HG02840 (cell line): ENCODE data around the gene TSPEAR.
"Not testable (repeated sequence)": the region's sequence is repeated elsewhere in the genome, so short reads cannot be mapped to it uniquely, and the experiment has no call there.

Experiments used
- ATAC-seq: cut with Tn5 transposase; IDR thresholded peaks from one replicate; pipeline ENCODE4 v1.9.1; 2021; ENCODE audit warnings: mild to moderate bottlenecking, moderate library complexity, moderate number of reproducible peaks; ENCODE audit not compliant: unreplicated experiment, low FRiP score

The TSPEAR gene

DNA sequence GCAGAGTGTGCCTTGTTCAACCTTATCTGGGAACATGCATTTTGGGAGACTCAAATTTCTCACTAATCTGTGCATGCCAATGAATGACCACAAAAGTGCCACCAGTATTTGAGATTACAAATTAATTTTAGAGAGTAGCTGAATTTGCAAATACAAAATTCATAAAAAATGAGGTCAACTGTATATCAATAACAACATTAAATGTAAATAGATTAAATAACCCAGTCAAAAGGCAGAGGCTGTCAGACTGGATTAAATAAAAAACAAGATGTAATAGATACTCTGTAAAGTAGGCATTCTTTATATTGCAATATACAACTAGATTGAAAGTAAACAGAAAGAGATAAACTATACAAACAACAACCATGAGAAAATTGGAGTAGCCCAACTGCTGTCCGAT, 147.3 kb downstream of the TSPEAR start:
- ATAC-seq, result no peak

DNA sequence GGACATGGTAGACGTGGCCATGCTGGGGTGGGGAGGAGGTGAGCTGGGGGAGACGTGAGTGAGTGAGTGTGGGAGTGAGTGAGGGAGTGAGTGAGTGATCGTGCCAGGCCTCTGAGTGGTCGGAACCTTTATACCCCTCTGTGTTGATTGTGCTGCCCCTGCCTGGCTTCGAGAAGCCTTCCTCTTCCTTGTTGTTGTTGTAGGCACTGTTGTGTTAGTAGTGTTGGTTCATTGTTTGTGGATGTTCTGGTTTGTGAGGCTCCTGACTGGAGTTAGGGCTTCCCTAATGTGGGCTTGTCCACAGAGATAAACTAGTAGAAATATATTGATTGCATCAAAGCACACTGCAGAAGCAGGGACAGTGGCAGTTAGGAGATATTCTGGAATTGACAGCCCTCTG, 152.7 kb downstream of the TSPEAR start, which contains the start of gene KRTAP10-3:
TSS of gene KRTAP10-3 (minus strand) at position 101 of the 400 bp plus-strand sequence. CDS start at position 21, 80 bp downstream.
- no peak for ATAC-seq

DNA sequence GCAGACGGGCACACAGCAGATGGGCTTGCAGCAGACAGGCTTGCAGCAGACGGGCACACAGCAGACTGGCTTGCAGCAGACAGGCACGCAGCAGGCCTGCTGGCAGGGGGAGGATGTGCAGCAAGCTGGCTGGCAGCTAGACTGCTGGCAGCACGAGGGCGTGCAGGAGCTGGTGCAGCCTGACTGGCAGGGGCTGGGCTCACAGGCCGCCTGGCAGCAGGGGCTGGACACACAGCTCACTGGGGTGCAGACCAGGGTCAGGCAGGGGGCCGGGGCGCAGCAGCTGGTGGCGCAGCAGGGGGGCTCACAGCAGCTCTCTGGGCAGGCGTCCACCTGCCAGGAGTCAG, 153.1 kb downstream of the TSPEAR start:
- not testable (repeated sequence) for ATAC-seq

DNA sequence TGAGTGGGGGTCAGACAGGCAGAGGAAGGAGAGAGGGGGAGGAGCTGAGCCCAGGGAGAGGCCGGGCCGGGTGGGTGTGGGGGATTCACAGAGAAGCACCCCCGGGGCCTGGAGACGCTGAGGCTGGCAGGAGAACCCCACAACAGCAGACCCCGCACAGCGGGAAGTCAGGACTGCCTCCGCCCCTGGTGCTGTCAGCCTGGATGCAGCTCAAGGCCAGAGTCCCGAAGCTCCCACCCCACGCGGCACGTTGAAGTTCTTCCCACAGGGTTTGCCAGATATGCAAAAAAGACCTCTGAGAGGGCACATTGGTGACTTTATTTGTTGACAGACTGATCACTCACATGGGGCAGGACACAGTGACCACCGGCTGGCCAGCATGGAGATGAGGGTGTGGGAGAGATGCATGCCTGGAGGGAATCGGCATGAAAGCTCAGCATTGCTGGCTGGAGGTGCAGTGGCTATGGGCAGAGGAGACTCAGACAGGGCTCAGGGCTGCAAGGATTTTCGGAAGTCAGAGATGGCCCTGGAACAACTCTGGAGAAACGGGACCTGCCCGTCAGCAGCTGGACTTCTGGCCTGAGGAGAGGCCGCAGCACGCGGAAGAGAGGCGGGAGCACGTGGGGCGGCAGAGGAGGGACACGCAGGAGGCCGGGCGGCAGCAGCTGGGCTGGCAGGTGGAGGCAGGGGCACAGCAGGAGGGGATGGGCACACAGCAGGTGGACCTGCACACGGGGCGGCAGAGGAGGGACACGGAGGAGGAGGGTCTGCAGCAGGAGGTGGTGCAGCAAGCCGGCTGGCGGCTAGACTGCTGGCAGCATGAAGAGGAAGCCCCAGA, 153.7 kb downstream of the TSPEAR start:
- ATAC-seq, result no peak

DNA sequence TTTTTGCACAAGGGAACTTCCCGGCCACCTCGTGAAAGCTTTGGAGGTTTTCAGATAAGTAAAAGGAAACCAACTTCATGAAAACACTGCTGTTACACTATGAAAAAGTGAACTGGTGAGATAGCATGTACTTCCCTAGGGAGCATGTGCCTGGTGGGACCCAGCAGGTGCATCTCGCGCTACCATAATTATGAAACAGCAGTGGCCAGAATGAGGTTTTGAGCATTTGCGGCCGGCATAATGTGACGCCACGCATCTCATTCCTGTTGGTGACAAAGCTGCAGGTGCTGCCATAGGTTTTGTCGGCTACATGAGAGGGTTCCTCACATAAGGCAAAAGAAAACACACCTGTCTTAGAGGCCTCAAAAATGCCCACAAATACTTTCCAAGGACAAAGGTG, 154.5 kb downstream of the TSPEAR start:
- no peak for ATAC-seq

DNA sequence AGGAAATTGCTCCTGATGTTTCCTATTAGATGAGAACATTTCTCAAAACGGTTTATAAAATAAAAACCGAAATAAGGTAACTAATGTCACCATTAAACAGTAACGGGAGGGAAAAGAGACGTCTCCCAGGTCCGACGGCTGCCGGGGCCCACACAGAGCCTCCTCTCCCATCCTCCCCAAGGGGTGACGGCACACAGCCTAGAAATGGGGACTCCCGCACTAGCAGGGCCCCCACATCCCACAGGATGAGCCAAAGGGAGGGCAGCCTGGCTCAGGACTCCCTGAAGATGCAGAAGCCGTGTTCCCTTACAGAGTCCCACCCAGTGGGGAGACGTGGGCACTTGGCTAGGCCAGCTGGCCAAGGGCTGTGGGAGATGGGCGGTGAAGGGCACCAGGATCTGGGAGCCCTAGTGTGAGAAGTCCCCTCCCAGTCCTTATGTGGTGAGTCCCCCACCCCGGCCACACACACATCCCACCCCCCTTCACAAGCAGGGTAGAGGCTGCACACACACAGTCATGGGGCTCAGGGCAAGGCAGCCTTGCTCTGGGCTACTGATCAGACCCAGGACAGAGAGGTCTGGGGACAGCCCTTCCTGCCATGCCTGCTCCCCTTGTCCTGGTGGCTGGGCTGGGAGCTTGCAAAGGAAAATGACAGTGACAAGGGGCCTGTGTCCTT, 156.0 kb downstream of the TSPEAR start:
- ATAC-seq, result no peak

DNA sequence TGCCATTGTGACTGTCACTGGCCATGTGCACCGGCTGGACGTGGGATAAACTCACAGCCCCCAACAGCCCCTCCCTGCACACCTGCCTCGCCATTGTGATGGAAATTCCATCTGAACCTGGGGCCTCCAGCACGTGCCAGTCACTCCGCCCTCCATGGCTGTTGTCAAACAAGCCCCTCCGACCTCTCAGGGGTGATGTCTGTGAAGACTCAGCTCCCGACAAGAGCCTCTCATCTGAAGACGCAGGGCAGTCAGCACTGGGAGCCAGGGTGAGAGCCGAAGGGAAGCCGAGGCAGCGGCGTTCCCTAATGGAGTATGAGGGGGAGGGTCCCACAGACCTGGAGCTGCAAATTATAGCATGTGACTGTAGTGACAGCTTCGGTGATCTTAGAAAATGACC, 158.7 kb downstream of the TSPEAR start:
- ATAC-seq, result no peak

DNA sequence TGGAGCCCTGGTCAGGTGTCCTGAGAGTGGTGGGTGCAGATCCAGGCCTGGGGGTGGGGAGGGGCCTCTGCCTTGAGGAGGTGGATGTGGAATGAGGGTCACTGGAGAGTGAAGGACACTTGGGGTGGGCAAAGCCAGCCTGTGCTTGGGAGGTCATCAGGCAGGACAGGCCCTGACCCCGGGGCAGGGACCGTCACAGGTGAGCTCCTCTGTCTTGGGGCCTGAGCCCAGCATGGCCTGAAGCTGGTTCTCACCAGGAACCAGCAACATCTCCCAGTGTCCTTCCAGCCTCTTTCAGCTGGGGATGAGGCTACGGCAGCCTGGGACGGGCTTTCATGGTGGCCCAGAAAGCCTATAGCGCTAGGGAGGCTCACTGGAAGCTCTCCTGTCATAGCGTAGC, 159.2 kb downstream of the TSPEAR start:
- no peak for ATAC-seq

DNA sequence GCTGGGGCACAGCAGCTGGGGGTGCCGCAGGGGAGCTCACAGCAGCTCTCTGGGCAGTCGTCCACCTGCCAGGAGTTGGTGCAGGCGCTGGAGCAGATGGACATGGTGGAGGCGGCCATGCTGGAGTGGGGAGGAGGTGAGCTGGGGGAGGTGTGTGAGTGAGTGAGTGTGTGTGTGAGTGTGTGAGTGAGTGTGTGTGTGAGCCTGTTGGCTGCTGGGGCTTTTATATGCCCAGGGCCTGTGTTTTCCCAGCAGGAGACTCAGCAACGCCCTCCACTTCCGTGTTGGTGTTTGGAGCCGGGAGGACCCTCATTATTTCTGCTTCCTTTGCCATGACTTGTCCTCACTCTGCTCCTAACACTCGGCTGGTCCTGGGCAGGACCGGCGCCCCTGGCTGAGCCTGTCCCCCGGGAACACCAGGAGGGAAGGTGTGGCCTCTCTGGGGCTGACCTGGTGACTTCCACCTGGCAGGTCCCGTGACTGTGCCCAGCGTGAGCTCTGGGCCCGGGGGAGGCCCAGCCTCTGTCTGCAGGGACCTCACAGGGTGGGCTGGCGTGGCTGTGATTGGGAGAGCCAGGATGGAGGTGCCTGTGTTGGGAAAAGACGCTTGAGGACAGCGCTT, 159.9 kb downstream of the TSPEAR start, which contains the start of gene KRTAP10-2:
TSS of gene KRTAP10-2 (minus strand) at position 166 of the 622 bp plus-strand sequence. CDS start at position 119, 47 bp downstream.
- ATAC-seq, result no peak

DNA sequence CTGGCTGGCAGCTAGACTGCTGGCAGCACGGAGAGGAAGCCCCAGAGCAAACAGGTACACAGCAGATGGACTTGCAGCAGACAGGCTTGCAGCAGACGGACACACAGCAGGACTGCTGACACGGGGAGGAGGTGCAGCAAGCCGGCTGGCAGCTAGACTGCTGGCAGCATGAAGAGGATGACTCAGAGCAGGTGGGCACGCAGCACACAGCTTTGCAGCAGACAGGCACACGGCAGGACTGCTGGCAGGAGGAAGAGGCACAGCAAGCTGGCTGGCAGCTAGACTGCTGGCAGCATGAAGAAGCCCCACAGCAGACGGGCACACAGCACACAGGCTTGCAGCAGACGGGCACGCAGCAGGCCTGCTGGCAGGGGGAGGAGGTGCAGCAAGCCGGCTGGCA, 160.6 kb downstream of the TSPEAR start:
- ATAC-seq, result no peak

DNA sequence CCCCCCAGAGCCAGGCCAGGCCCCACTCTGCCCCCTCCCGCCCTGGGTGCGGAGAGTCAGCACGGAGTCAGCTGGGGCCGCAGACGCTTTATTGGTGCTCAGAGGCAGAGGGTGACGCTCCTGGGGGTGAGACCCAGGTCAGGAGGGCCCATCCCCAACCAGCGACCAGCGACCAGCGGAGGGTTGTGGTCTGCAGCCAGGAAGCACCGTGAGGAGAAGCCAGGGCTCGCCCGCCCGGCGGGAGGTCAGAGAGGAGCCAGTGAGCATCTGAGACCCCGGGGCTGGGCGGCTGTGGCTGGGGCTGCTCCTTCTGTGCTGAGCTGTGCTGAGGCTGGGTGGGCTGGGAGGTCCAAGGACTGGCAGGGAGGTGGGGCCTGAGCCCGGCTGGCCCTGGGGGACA, 161.1 kb downstream of the TSPEAR start:
- ATAC-seq, result not testable (repeated sequence)

DNA sequence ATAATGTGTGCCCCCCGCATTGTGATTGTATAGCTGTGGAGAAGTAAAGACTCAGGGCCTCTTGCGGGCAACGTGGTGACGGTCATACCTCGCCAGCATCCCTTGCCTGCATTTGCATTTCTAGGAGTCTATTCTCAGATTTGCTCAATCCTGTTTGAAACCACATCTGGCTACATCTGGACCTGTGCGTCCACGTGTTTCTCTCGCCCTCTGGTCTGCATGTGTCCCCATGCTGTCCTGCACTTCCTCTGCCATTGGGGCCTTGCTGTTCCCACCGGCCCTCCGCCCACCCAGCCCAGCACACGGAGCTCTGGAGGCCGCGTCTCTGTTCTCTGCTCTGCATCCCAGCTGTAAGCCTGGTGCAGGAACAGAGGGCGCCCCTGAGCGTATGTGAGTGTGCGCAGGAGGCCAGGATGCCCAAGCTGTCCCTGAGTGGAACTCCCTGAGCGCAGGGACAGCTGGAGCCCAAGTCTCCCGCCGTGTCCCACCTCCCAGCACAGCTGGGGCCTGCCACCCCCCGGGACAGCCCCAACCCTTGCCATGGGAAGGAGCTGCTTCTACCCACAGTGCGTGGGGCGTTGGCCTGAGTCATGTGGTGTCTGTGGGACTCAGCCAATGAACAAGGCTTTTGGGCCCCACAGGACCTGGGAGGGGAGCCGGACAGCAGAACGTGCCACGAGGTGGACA, 161.7 kb downstream of the TSPEAR start:
- no peak for ATAC-seq

DNA sequence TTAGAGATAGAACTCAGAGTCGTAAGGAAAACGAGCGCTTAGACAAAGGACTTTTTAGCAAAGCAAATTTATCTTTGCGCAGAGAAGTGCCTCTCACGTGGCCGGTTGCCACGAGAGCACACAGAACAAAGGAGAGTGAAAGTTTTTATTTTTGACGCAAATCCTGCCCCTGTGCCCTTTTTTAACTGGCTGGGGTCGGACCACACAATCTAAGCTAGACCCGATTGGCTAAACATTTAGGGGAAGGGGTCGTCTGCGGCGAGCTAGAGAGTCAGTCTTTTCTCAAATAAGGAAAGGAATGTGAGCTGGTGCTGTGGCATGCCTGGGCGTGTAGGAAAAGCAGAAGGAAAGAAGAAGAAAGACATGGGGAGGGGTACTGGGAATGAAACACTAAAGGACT, 162.4 kb downstream of the TSPEAR start:
- ATAC-seq, result no peak

DNA sequence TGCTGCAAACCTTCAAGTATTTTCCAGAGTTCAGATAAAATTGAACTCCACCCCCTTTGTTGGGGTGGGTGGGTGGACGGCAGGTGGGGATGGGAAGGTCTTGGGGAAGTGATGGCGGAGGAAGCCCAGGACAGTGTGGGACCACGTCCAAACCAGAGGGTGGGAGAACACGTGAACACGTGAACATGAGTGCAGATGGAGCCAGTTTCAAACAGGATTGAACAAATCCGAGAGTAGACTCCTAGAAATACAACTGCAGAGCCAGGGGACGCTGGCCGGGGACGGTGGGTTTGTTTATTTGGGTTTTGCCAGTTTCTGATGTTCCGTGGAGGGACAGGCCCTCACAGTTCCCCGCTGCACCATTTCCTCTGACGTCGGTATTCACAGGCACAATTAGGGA, 163.0 kb downstream of the TSPEAR start:
- ATAC-seq, result no peak

DNA sequence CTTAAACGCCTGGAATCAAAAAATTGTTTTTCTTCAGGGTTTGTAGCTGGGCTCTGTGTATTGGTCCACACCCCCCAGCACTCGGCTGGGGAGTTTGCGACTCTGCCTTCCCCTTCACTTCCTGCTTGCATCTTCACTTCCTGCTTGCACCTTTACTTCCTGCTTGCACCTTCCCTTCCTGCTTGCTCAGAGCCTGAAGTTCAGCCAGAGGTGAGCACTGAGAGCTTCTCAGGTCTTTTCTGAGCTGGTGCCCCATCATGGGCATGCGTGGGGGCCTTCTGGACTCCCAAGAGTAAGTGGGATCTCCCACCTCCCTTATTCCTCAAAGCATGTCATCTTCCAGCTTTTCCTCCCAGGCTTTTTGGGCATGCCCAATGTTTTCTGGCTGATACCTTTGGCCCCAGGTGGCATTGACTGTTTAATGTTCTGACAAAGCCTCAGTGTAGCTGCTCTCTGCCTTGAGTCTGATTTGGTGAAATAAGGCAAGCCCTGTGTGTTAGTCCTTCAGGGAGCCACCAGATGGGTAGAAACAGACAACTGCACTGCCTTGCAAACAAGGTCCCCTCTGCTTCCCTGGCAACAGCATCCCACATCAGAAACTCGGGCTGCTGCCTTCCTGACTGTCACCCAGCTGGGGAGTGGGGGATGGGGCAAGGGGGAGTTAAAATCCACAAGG, 163.6 kb downstream of the TSPEAR start:
- ATAC-seq, result no peak

DNA sequence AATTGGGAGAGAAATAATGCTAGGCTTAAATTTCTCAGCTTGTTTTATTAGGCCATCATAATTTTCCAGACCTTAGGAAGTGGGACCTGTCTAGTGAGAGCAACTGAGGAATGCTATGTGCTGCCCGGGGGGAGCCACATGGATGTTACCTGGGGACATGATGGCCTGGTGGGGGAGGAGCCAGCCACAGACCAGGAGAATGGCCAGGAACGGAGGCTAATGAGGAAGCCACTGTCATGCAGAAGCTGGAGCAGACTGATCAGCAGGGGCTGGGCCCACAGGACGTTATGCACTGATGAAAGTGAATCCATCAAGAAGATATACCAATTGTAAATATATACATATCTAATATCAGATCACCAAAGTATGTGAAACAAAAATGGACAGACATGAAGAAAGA, 166.8 kb downstream of the TSPEAR start:
- no peak for ATAC-seq

DNA sequence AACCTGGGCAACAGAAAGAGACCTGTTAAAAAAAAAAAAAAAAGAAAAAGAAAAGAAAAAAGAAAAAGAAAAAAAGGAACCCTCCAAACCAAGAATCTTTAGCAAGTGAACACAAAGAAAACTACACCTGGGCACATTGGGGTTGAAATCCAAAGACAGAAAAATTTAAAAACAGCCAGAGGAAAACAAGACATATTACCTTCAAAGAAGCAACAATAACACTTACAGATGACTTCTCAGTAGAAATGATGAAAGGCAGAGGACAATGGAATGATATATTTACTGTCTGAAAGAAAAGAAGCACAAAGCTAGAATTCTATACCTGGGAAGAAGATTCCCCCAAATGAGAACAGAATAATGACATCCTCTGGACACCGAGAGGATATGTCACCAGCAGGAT, 168.7 kb downstream of the TSPEAR start:
- no peak for ATAC-seq

DNA sequence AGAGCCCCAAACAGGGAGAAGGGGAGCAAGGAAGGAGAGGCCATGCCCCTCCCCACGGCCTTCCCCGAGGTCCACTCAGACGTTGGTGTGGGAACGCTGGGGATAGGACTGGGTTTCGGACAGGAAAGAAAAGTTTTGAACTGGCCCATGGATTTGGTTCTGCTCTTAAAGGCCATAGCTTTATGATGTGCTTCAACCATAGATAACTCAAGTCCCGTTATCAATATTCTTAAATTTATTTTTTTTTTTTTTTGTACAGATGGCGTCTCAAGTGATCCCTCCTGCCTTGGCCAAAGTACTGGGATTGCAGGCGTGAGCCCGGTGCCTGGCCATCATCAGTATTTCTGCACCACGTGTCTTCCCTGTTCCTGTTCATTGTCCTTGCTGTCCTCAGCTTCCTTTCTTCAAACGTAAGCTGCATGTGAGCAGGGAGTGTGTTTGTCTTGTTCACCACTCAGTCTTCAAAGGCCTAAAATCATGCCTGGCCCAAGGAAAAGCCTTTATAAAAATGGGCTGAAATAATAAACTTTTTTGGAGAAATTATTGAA, 170.6 kb downstream of the TSPEAR start:
- ATAC-seq, result no peak

DNA sequence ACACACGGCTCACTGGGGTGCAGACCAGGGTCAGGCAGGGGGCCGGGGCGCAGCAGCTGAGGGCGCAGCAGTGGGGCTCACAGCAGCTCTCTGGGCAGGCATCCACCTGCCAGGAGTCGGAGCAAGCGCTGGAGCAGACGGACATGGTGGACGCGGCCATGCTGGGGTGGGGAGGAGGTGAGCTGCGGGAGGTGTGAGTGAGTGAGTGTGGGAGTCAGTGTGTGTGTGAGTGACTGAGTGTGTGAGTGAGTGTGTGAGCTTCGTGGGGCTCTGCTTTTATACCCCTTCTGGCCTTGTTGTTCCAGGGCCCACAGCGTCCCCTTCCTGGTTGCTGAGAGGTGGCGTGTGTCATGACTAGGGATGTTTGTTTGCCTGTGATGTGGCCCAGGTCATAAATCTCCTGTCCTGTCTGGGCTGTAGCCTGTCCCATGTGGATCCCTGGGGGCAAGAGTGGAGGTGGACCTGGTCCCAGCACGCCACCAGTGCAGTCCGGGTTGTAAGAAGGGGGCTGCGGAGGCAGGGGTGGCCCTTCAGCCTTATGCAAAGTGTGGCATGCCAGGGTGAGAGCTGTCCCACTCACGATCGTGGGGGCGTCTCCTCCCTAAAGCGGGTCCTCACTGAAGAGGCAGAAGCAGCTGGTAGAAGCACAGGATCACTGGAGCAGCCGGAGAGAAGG, 171.2 kb downstream of the TSPEAR start, which contains the start of gene KRTAP10-1:
TSS of gene KRTAP10-1 (minus strand) at position 205 of the 676 bp plus-strand sequence. CDS start at position 160, 45 bp downstream.
- ATAC-seq, result no peak
